ENCODE data around the gene ATG2B.

- TF ChIP-seq, protein P1, sequence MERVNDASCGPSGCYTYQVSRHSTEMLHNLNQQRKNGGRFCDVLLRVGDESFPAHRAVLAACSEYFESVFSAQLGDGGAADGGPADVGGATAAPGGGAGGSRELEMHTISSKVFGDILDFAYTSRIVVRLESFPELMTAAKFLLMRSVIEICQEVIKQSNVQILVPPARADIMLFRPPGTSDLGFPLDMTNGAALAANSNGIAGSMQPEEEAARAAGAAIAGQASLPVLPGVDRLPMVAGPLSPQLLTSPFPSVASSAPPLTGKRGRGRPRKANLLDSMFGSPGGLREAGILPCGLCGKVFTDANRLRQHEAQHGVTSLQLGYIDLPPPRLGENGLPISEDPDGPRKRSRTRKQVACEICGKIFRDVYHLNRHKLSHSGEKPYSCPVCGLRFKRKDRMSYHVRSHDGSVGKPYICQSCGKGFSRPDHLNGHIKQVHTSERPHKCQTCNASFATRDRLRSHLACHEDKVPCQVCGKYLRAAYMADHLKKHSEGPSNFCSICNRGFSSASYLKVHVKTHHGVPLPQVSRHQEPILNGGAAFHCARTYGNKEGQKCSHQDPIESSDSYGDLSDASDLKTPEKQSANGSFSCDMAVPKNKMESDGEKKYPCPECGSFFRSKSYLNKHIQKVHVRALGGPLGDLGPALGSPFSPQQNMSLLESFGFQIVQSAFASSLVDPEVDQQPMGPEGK (tag by site-specific recombination; IDR thresholded peaks at IDR 0.05), result no peak
- TF ChIP-seq EGR2 (tag by site-specific recombination; IDR thresholded peaks at IDR 0.05; ENCODE audit: low read depth), result no peak
- no peak for TF ChIP-seq CTCF (tag by site-specific recombination; IDR thresholded peaks at IDR 0.05)
- no peak for TF ChIP-seq ZNF146 (tag by site-specific recombination; IDR thresholded peaks at IDR 0.05)
- TF ChIP-seq ZNF518A (tag by site-specific recombination; conservative IDR thresholded peaks at IDR 0.05; ENCODE audit: low read depth), result no peak
- TF ChIP-seq SP2 (tag by site-specific recombination; IDR thresholded peaks at IDR 0.05), result no peak
- TF ChIP-seq ZNF501 (tag by site-specific recombination; IDR thresholded peaks at IDR 0.05), result no peak
- no peak for TF ChIP-seq ZNF292 (tag by site-specific recombination; IDR thresholded peaks at IDR 0.05; ENCODE audit: borderline replicate concordance, low read depth)
- TF ChIP-seq ZNF473 (tag by site-specific recombination; IDR thresholded peaks at IDR 0.05), result no peak
- no peak for TF ChIP-seq ZEB2 (tag by site-specific recombination; IDR thresholded peaks at IDR 0.05)
- no peak for TF ChIP-seq KLF9 (tag by site-specific recombination; IDR thresholded peaks at IDR 0.05; ENCODE audit: low read depth)
These were observed 65.1 kb downstream of the ATG2B start for GRCh38 chr14:96297997-96298515.

Data from HEK293 (cell line).